Panc1 (cell line): ENCODE data around the gene SCIMP. TPM values are rescaled to one million over a fixed set of nuclear protein-coding genes. Genes with fewer than 3 reads are reported as not detected.

Experiments
- ATAC-seq: fragments of 200-7000 bp; cut with Tn5 transposase; 2 replicates; pipeline ENCODE4 v1.9.1; 2020; ENCODE audit warnings: mild to moderate bottlenecking, moderate library complexity
- BruUV-seq: library from RNA; stranded (reverse); fragments of 400-500 nt; replicated peaks from 2 replicates; lab custom pipeline; 2021; lab: Mats Ljungman, UMichigan
- CTCF ChIA-PET: fragments of 300-600 bp; sonication (Branson Sonifier 250); formaldehyde crosslinking; loops from one replicate; lab custom pipeline; 2022; ENCODE audit warnings: antibody characterized with exemption; lab: Charles Lee
- POLR2A ChIA-PET: fragments of 300-600 bp; sonication (Branson Sonifier 250); formaldehyde crosslinking; loops from one replicate; lab custom pipeline; 2022; ENCODE audit warnings: antibody characterized with exemption; lab: Charles Lee
- DNase-seq: peaks from one replicate; pipeline ENCODE4 v3.0.0-alpha.2; 2010; ENCODE audit warnings: low read depth, low spot score
- H3K27ac ChIP-seq: 2 replicates; pipeline ENCODE4 v1.5.1; 2011; ENCODE audit warnings: mild to moderate bottlenecking, low read length, inconsistent platforms
- H3K27me3 ChIP-seq: fragments of 200-500 bp; sonication (Bioruptor generic); 2 replicates; pipeline ENCODE4 v1.6.0; 2014; ENCODE audit warnings: low read length, inconsistent platforms; ENCODE audit not compliant: control insufficient read depth, insufficient read depth
- H3K36me3 ChIP-seq: fragments of 200-500 bp; sonication (Bioruptor generic); 2 replicates; pipeline ENCODE4 v1.5.1; 2014; ENCODE audit warnings: inconsistent platforms, mild to moderate bottlenecking, low read length, moderate library complexity; ENCODE audit not compliant: control insufficient read depth, insufficient read depth
- H3K4me1 ChIP-seq: 2 replicates; pipeline ENCODE4 v1.5.1; 2011; ENCODE audit warnings: inconsistent platforms, mild to moderate bottlenecking, low read length, moderate library complexity; ENCODE audit not compliant: control insufficient read depth, insufficient read depth
- H3K4me3 ChIP-seq, 2 experiments: 2 replicates each; pipeline ENCODE4 v1.5.1; 2011 to 2012; ENCODE audit warnings: low read depth in 2 of 2, low read length in 2 of 2, mild to moderate bottlenecking in 2 of 2, inconsistent platforms in 1 of 2, moderate library complexity in 1 of 2
- H3K9me3 ChIP-seq: fragments of 200-500 bp; sonication (Bioruptor generic); 2 replicates; pipeline ENCODE4 v1.5.1; 2014; ENCODE audit warnings: low read depth, mild to moderate bottlenecking, inconsistent platforms, low read length, moderate library complexity; ENCODE audit not compliant: control insufficient read depth, insufficient read depth
- CTCF ChIP-seq: fragments of 450-650 bp; IDR thresholded peaks from 2 replicates; pipeline ENCODE4 v1.5.1; 2017; ENCODE audit warnings: mild to moderate bottlenecking
- POLR2AphosphoS5 ChIP-seq: IDR thresholded peaks from 2 replicates; pipeline ENCODE4 v1.6.1; 2012; ENCODE audit warnings: mild to moderate bottlenecking, low read depth, low read length, moderate library complexity
- SIN3A ChIP-seq: IDR thresholded peaks from 2 replicates; pipeline ENCODE4 v1.6.1; 2012; ENCODE audit warnings: low read depth, mild to moderate bottlenecking, low read length, moderate library complexity, borderline replicate concordance; ENCODE audit not compliant: insufficient read depth
- TCF7L2 ChIP-seq: IDR thresholded peaks from 2 replicates; pipeline ENCODE4 v1.6.1; 2011; ENCODE audit warnings: mild to moderate bottlenecking, low read depth, low read length, inconsistent platforms
- in situ Hi-C: cut with HindIII; loops from 2 replicates; pipeline ENCODE4 v1.10.0; 2016; ENCODE audit warnings: low sequenced_read_pairs, low pct_unique_long_range_greater_than_20kb
- intact Hi-C: fragments of 100-400 bp; cut with micrococcal nuclease; formaldehyde crosslinking; loops from one replicate; pipeline ENCODE4 v1.10.0; 2022; ENCODE audit not compliant: unreplicated experiment
- total RNA-seq: library from RNA; stranded (reverse); gene quantifications from one replicate; pipeline ENCODE4 v1.2.1, GENCODE V29; 2021; ENCODE audit not compliant: unreplicated experiment
- TF ChIP-seq, protein P1 (sequence below), 2 experiments: IDR thresholded peaks; 2 replicates each; pipeline ENCODE4 v1.6.1; 2011 to 2012; ENCODE audit warnings: low read depth in 2 of 2, control low read depth in 1 of 2, low read length in 1 of 2, mild to moderate bottlenecking in 1 of 2, moderate library complexity in 1 of 2; ENCODE audit not compliant: insufficient read depth in 1 of 2

Gene SCIMP
- total RNA-seq, 1 experiment from 2014 or later, result not detected

- Histone ChIP-seq H3K9me3 (no peaks in the 10 kb centered on the region), H3K27me3 (no peaks in the 10 kb centered on the region), H3K36me3 (no peaks in the 10 kb centered on the region), H3K27ac (no peak overlapping the region), H3K4me1 (no peaks in the 10 kb centered on the region), H3K4me3 (no peak overlapping the region)
- intact Hi-C loops, result no loop called here
- DNase-seq, result no peak
- TF ChIP-seq CTCF, result no peak
- no peak for TF ChIP-seq TCF7L2
- TF ChIP-seq, protein P1, sequence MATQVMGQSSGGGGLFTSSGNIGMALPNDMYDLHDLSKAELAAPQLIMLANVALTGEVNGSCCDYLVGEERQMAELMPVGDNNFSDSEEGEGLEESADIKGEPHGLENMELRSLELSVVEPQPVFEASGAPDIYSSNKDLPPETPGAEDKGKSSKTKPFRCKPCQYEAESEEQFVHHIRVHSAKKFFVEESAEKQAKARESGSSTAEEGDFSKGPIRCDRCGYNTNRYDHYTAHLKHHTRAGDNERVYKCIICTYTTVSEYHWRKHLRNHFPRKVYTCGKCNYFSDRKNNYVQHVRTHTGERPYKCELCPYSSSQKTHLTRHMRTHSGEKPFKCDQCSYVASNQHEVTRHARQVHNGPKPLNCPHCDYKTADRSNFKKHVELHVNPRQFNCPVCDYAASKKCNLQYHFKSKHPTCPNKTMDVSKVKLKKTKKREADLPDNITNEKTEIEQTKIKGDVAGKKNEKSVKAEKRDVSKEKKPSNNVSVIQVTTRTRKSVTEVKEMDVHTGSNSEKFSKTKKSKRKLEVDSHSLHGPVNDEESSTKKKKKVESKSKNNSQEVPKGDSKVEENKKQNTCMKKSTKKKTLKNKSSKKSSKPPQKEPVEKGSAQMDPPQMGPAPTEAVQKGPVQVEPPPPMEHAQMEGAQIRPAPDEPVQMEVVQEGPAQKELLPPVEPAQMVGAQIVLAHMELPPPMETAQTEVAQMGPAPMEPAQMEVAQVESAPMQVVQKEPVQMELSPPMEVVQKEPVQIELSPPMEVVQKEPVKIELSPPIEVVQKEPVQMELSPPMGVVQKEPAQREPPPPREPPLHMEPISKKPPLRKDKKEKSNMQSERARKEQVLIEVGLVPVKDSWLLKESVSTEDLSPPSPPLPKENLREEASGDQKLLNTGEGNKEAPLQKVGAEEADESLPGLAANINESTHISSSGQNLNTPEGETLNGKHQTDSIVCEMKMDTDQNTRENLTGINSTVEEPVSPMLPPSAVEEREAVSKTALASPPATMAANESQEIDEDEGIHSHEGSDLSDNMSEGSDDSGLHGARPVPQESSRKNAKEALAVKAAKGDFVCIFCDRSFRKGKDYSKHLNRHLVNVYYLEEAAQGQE (IDR thresholded peaks at IDR 0.05; ENCODE audit: insufficient read depth in 1 of 2, low read depth in 2 of 2, low read length in 1 of 2), result no peak
- no peak for TF ChIP-seq SIN3A
- no peak for TF ChIP-seq POLR2AphosphoS5
- BruUV-seq, result no TSS peak
- in situ Hi-C loops, result no loop called here
- ATAC-seq, result no peak
- POLR2A ChIA-PET, result no interaction called here
- CTCF ChIA-PET, result no interaction called here
These were observed 28.8 kb upstream of the SCIMP start for GRCh38 chr17:5263441-5263840.

DNA sequence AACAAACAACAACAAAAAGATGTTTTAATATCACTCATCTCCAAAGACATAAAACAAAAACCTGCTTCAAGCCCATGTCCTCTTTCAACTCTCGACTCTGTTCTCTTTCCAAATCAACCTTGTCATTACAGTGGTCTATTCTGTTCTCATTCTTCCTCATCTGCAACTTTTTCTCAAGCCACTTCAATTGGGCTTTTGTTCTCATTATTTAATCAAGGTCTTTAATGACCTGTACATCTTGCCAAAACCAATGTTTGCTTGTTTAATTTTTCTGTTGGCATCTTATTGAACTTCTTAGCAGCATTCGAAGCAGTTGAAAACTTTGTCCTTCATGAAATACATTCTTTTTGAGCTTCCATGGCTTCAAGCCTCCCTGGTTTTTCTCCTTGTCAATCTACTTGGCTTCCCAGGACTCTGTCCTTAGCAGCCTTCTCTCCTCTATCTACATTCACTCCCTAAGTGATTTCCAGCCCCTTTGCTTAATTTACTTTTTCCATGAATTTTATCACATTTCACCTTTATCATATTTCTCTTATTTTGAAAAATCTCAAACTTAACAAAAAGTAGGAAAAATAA, 27.8 kb upstream of the SCIMP start:
- Histone ChIP-seq H3K27ac (no peak overlapping the region), H3K9me3 (no peaks in the 10 kb centered on the region), H3K4me1 (no peaks in the 10 kb centered on the region), H3K4me3 (no peak overlapping the region), H3K27me3 (no peaks in the 10 kb centered on the region), H3K36me3 (no peaks in the 10 kb centered on the region)
- ChIA-PET POLR2A (no interaction called here), CTCF (no interaction called here)
- no peak for ATAC-seq
- in situ Hi-C loops (no loop called here), intact Hi-C loops (no loop called here)
- no peak for DNase-seq
- no TSS peak for BruUV-seq
- TF ChIP-seq, protein P1 (IDR thresholded peaks at IDR 0.05; ENCODE audit: insufficient read depth in 1 of 2, low read depth in 2 of 2, low read length in 1 of 2), result no peak
- TF ChIP-seq SIN3A, result no peak
- TF ChIP-seq POLR2AphosphoS5, result no peak
- no peak for TF ChIP-seq CTCF
- no peak for TF ChIP-seq TCF7L2
